ENCODE measurements around the gene LCTL.
"Not testable (repeated sequence)": the region's sequence is repeated elsewhere in the genome, so short reads cannot be mapped to it uniquely, and the experiment has no call there.

The LCTL gene

GRCh38 chr15:66564136-66565041, 1.4 kb downstream of the LCTL start:
- no peak for DNase-seq (ENCODE audit: low spot score)

- no peak for DNase-seq (ENCODE audit: low spot score)
These were observed 2.2 kb downstream of the LCTL start for GRCh38 chr15:66563566-66564110.

- DNase-seq (ENCODE audit: low spot score), result no peak
These were observed 2.7 kb downstream of the LCTL start for GRCh38 chr15:66563126-66563525.

GRCh38 chr15:66560856-66561525, 4.8 kb downstream of the LCTL start:
- no peak for DNase-seq (ENCODE audit: low spot score)

- no peak for DNase-seq (ENCODE audit: low spot score)
These were observed 7.5 kb downstream of the LCTL start for GRCh38 chr15:66558271-66558670.

- no peak for DNase-seq (ENCODE audit: low spot score)
These were observed 10.1 kb downstream of the LCTL start for GRCh38 chr15:66555685-66556084.

- no peak for DNase-seq (ENCODE audit: low spot score)
These were observed 20.5 kb downstream of the LCTL start for GRCh38 chr15:66545255-66545654.

- no peak for DNase-seq (ENCODE audit: low spot score)
These were observed 22.9 kb downstream of the LCTL start for GRCh38 chr15:66542896-66543295.

GRCh38 chr15:66535056-66535455, 30.7 kb downstream of the LCTL start:
- DNase-seq (ENCODE audit: low spot score), result no peak

GRCh38 chr15:66524838-66525237, 41.0 kb downstream of the LCTL start:
- no peak for DNase-seq (ENCODE audit: low spot score)

- DNase-seq (ENCODE audit: low spot score), result no peak
These were observed 41.9 kb downstream of the LCTL start for GRCh38 chr15:66523926-66524325.

- no peak for DNase-seq (ENCODE audit: low spot score)
These were observed 49.9 kb downstream of the LCTL start for GRCh38 chr15:66515901-66516322.

GRCh38 chr15:66514586-66514985, 51.2 kb downstream of the LCTL start:
- DNase-seq (ENCODE audit: low spot score), result no peak

GRCh38 chr15:66508293-66508883, 57.4 kb downstream of the LCTL start:
- no peak for DNase-seq (ENCODE audit: low spot score)

- DNase-seq (ENCODE audit: low spot score), result no peak
These were observed 60.0 kb downstream of the LCTL start for GRCh38 chr15:66505818-66506217.

- DNase-seq (ENCODE audit: low spot score), result no peak
These were observed 60.4 kb downstream of the LCTL start for GRCh38 chr15:66505430-66505811.

GRCh38 chr15:66504563-66505429, 61.0 kb downstream of the LCTL start, which contains the start of the genes RPL4 and ZWILCH:
Gene RPL4 (minus strand): TSS chr15:66504855. CDS start chr15:66504790, 65 bp downstream.
Gene ZWILCH (plus strand): TSS chr15:66505326. CDS start chr15:66505339, 13 bp downstream.
- peak; percentile 85 for DNase-seq (ENCODE audit: low spot score)

GRCh38 chr15:66503780-66504562, 61.8 kb downstream of the LCTL start:
- DNase-seq (ENCODE audit: low spot score), result no peak

- not testable (repeated sequence) for DNase-seq (ENCODE audit: low spot score)
These were observed 62.7 kb downstream of the LCTL start for GRCh38 chr15:66503041-66503648.

GRCh38 chr15:66502491-66502890, 63.3 kb downstream of the LCTL start:
- peak; percentile 53 for DNase-seq (ENCODE audit: low spot score)

Measured in cerebellar cortex (tissue), 1 donor.